SH-SY5Y (cell line): ENCODE results near the gene TRIM65.

ENCODE experiments used
- GATA2 ChIP-seq: IDR thresholded peaks from 2 replicates; pipeline ENCODE4 v1.6.1; 2011; ENCODE audit warnings: mild to moderate bottlenecking, low read depth, low read length
- GATA3 ChIP-seq: IDR thresholded peaks from 2 replicates; pipeline ENCODE4 v1.6.1; 2011; ENCODE audit warnings: low read depth, mild to moderate bottlenecking, low read length, moderate library complexity

DNA sequence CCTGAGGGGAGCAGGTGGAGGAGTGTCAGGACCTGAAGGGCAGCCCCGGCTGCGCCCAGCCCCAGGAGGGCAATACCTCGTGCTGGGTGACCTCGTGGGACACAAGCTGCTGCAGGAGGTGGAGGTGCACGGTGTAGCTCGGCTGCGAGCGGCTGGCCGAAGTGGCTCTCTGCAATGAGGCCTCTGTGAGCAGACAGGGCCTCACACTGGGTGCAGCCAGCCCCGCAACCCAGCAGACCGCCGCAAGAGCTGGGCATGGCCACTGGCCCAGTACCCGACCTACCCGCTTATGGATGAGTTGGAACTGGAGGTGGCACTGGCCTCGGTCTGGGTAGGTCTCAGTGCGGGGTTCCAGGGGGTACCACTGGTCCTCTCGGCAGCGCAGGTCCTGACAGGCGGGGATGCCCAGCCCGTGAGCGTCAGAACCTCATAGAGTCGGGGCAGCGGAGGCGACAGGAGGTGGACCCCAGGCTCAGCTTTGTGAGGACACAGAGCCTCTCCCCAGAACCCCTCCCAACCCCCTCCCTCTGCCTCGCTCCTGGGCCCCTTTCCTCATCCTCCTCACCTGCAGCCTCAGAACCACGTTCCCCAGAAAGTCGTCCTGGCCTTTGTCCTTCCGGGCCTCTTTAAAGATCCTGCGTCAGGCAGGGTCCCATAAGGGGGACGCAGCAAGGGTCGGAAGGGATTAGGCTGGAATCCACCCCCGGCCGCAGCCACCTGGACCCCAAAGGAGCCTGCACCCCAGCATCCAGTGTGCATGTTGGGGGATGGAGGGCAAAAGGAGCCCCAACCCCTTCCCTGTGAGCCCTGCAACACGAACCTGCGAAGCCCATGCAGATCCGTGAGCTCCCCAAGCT is 56.6 kb downstream of the TRIM65 start:
- no peak for TF ChIP-seq GATA2
- no peak for TF ChIP-seq GATA3
